Measurements from ENCODE around the gene OR52K2.

- no peak for TF ChIP-seq POLR2A (IDR thresholded peaks at IDR 0.05; ENCODE audit: low read depth, low read length)
- no peak for TF ChIP-seq POLR2AphosphoS5 (IDR thresholded peaks at IDR 0.05; ENCODE audit: low read depth, low read length)
Observed at GRCh38 chr11:4418403-4418802, 30.7 kb upstream of the OR52K2 start.
